ENCODE results near the gene TIAM2.
A peak's percentile ranks its signal among the peaks of the same experiment; 100 is the strongest.
"Not testable (repeated sequence)": the region's sequence is repeated elsewhere in the genome, so short reads cannot be mapped to it uniquely, and the experiment has no call there.

The TIAM2 gene

GRCh38 chr6:155212616-155213380 lies 217.7 kb downstream of the TIAM2 start:
- H3K4me3 ChIP-seq (ENCODE audit: low read depth, low read length): no peak overlapping the region
- no peak for DNase-seq (ENCODE audit: low read depth)

GRCh38 chr6:155213611-155214372 lies 218.7 kb downstream of the TIAM2 start:
- no peak overlapping the region for H3K4me3 ChIP-seq (ENCODE audit: low read depth, low read length)
- no peak for DNase-seq (ENCODE audit: low read depth)

GRCh38 chr6:155215906-155216305 lies 220.8 kb downstream of the TIAM2 start:
- no peak for DNase-seq (ENCODE audit: low read depth)
- H3K4me3 ChIP-seq (ENCODE audit: low read depth, low read length): no peak overlapping the region

- no peak overlapping the region for H3K4me3 ChIP-seq (ENCODE audit: low read depth, low read length)
- no peak for DNase-seq (ENCODE audit: low read depth)
These were observed 221.4 kb downstream of the TIAM2 start for GRCh38 chr6:155216312-155217046.

- H3K4me3 ChIP-seq (ENCODE audit: low read depth, low read length); DNase-seq (ENCODE audit: low read depth): not testable (repeated sequence)
These were observed 223.6 kb downstream of the TIAM2 start for GRCh38 chr6:155218711-155219110.

GRCh38 chr6:155219299-155219698 lies 224.2 kb downstream of the TIAM2 start:
- no peak for DNase-seq (ENCODE audit: low read depth)

GRCh38 chr6:155219858-155220301 lies 224.8 kb downstream of the TIAM2 start:
- H3K4me3 ChIP-seq (ENCODE audit: low read depth, low read length): no peak overlapping the region
- no peak for DNase-seq (ENCODE audit: low read depth)

More at GRCh38 chr6:155219299-155219698, 224.2 kb downstream of the TIAM2 start:
- no peak overlapping the region for H3K4me3 ChIP-seq (ENCODE audit: low read depth, low read length)

- H3K4me3 ChIP-seq (ENCODE audit: low read depth, low read length): no peak overlapping the region
- DNase-seq (ENCODE audit: low read depth): no peak
These were observed 226.0 kb downstream of the TIAM2 start for GRCh38 chr6:155221086-155221485.

- no peak for DNase-seq (ENCODE audit: low read depth)
These were observed 227.4 kb downstream of the TIAM2 start for GRCh38 chr6:155222506-155222905.

GRCh38 chr6:155223646-155224451 lies 228.7 kb downstream of the TIAM2 start:
- no peak overlapping the region for H3K4me3 ChIP-seq (ENCODE audit: low read depth, low read length)
- peak; percentile 61 for DNase-seq (ENCODE audit: low read depth)

More at GRCh38 chr6:155222506-155222905, 227.4 kb downstream of the TIAM2 start:
- H3K4me3 ChIP-seq (ENCODE audit: low read depth, low read length): no peak overlapping the region

GRCh38 chr6:155224618-155225017 lies 229.5 kb downstream of the TIAM2 start:
- DNase-seq (ENCODE audit: low read depth): no peak
- H3K4me3 ChIP-seq (ENCODE audit: low read depth, low read length): no peak overlapping the region

- DNase-seq (ENCODE audit: low read depth): no peak
- no peak overlapping the region for H3K4me3 ChIP-seq (ENCODE audit: low read depth, low read length)
These were observed 231.9 kb downstream of the TIAM2 start for GRCh38 chr6:155227046-155227445.

GRCh38 chr6:155228546-155229166 lies 233.5 kb downstream of the TIAM2 start:
- no peak for DNase-seq (ENCODE audit: low read depth)
- H3K4me3 ChIP-seq (ENCODE audit: low read depth, low read length): no peak overlapping the region

GRCh38 chr6:155230975-155231374 lies 235.9 kb downstream of the TIAM2 start:
- not testable (repeated sequence) for DNase-seq (ENCODE audit: low read depth); H3K4me3 ChIP-seq (ENCODE audit: low read depth, low read length)

- no peak overlapping the region for H3K4me3 ChIP-seq (ENCODE audit: low read depth, low read length)
- no peak for DNase-seq (ENCODE audit: low read depth)
These were observed 237.7 kb downstream of the TIAM2 start for GRCh38 chr6:155232848-155233247.

- DNase-seq (ENCODE audit: low read depth): no peak
These were observed 239.1 kb downstream of the TIAM2 start for GRCh38 chr6:155234167-155234566.

GRCh38 chr6:155234687-155235086 lies 239.6 kb downstream of the TIAM2 start:
- no peak for DNase-seq (ENCODE audit: low read depth)
- H3K4me3 ChIP-seq (ENCODE audit: low read depth, low read length): no peak overlapping the region

More at GRCh38 chr6:155234167-155234566, 239.1 kb downstream of the TIAM2 start:
- no peak overlapping the region for H3K4me3 ChIP-seq (ENCODE audit: low read depth, low read length)

- DNase-seq (ENCODE audit: low read depth): no peak
- no peak overlapping the region for H3K4me3 ChIP-seq (ENCODE audit: low read depth, low read length)
These were observed 240.0 kb downstream of the TIAM2 start for GRCh38 chr6:155235087-155235486.

- no peak for DNase-seq (ENCODE audit: low read depth)
- no peak overlapping the region for H3K4me3 ChIP-seq (ENCODE audit: low read depth, low read length)
These were observed 242.5 kb downstream of the TIAM2 start for GRCh38 chr6:155237613-155238012.

Measured in skeletal muscle cell (primary cell).